ENCODE data around the gene PUS7L.
A peak's percentile ranks its signal among the peaks of the same experiment; 100 is the strongest.
"Not testable (repeated sequence)": the region's sequence is repeated elsewhere in the genome, so short reads cannot be mapped to it uniquely, and the experiment has no call there.

Gene PUS7L, protein sequence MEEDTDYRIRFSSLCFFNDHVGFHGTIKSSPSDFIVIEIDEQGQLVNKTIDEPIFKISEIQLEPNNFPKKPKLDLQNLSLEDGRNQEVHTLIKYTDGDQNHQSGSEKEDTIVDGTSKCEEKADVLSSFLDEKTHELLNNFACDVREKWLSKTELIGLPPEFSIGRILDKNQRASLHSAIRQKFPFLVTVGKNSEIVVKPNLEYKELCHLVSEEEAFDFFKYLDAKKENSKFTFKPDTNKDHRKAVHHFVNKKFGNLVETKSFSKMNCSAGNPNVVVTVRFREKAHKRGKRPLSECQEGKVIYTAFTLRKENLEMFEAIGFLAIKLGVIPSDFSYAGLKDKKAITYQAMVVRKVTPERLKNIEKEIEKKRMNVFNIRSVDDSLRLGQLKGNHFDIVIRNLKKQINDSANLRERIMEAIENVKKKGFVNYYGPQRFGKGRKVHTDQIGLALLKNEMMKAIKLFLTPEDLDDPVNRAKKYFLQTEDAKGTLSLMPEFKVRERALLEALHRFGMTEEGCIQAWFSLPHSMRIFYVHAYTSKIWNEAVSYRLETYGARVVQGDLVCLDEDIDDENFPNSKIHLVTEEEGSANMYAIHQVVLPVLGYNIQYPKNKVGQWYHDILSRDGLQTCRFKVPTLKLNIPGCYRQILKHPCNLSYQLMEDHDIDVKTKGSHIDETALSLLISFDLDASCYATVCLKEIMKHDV

DNA sequence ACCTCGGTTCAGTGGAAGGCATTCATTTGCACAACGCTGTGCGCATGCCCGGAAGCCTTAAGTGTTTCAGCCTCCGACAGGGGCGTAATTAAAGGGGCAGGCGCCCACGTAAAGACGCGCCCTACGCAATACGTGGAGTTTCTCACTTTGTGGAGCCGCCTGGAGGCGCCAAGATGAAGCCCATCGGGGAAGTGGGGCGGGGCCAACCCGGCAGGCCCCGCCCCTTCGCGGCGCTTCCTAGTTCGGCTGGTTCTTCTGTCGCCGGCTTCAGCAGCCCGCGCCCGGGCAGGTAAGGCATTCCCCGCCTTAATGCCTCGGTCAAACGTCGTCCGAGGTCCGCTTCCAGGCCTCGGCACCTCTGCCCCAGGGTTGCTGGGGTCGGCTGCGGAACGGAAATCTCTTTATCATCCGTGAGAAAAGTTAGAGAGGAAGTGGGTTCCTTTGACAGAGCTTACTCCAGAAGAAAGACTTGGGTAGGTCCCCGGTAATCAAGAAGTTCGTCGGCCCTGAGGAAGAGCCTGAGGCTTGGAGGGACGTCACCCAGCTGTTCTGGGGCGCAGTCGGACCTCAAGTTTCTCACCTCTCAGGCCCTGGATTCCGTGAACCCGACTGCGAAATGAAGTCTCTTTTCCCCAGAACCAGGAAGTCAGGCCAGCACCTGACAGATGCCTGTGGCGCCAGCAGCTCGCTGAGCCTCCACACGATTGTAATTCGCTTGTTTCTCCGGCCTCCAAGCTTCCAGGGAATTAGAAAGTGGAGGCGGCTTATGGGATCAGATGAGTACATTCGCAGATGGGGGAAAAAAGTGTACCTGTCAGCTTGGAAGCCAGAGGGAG lies at the start of gene PUS7L, which contains the start of gene IRAK4:
TSS of gene PUS7L (minus strand) at position 63 of the 836 bp plus-strand sequence. CDS start 3,545 bp downstream, outside the sequence.
TSS of gene IRAK4 (plus strand) at position 224 of the 836 bp plus-strand sequence. CDS start 9,161 bp downstream, outside the sequence.
- peak; percentile 90 for DNase-seq (ENCODE audit: low read depth)

DNA sequence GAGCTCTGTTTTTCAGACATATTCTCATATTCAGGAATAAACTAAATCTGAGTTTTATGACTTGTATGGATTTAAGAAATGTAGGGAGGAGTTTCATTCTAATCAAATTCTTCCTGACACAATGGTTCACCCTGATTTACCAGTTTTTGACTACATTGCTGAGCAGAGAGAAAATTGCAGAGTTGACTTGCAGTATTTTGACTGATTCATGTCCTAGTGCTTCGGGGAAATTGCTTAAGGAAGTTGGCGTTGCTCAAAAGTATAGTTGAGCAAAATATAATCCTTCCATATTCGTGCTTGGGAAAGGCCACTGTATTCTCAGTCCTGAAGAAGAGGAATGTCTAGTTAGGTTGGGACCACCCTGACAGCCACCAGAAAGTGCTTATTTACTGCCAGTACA lies 48.8 kb upstream of the PUS7L start:
- no peak for DNase-seq (ENCODE audit: low read depth)

DNA sequence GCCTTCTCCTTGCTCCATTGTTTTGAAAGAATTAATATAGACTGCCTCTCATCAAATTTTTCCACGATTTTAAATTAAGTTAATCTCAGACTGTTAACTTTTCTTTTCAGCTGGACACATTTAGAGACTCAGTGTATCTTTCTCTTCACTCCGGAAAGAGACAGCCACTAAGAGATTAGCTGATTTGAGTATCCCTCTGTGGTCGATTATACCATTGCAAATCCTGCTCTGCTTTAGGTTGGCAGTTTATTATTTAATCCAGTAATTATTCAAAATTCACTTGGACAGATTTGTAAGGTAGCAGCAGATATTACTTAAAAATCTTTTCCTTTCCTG lies 48.1 kb upstream of the PUS7L start:
- no peak for DNase-seq (ENCODE audit: low read depth)

DNA sequence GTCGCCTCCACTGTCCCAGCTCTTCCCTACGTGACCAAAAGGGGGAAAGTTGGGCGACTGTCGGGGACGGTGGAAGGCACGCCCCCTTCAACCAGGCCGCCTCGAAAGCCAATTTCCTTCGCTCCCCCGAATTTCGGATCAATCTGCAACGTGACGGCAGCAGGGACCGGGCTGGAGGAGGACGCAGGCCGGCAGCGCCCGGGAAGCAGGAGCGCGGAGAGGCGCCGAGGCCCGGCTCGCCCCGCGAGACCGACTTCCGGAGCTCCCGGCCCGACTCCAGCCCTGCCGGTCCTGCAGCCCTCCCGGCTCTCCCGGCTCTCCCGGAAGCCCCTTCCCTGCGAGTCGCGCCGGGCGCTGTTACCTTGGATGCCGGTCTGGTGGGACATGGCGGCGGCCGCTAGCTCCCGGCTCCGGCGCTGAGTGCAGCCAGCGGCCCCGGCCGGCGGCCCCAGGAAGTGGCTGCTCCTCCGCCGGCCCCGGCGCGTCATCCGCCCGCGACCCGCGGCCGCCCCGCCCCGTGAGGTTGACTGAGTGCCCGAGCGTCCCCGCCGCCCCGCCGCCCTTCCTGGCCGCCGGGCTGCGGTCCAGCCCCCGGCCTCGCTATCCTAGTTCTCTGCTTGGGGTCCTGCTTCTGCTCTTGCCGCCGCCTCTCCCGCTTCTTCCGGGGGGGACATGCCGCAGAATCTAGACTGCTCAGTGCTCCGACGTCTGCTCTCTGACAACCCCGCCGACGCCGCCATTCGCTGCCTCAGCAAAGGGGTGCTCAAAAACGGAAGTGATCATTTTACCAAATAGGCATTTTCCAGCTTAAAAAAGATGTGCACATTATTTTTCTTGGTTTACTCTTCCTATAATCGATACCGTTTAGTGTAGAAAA lies 47.5 kb upstream of the PUS7L start, which contains the start of gene TWF1:
TSS of gene TWF1 (minus strand) at position 458 of the 877 bp plus-strand sequence. CDS start at position 386, 72 bp downstream.
- peak; percentile 90 for DNase-seq (ENCODE audit: low read depth)

DNA sequence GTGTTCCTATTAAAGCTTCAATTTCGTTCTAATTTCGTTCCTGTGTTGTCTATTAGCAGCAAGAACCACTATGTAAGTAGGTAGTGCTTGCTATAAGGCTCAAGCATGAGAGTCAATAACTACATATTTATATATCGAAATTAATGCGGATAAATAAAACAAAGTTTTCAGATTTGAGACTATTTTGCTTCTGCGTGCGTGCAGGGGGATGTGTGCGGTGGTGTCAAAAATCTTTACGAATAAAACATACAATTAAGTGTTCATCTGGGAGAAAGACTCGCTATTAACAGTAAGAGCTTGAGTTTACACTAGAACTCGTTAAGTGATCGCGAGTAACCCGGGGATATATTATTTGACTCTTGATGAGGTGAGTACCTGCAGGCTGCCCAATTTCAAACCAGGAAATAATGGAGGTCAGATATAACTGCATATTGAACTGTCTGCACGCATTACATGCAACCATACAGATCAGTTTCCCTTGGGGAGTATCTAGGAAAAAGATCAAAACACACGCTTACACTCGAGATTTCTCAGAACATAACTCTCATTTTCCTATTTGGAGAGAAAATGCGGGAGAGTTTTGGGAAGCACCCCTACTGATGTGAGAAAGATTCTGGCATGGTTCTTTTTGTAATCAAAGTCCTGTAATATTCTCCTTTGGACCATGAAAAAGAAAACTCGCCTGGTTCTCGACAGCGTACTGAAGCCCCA lies 46.7 kb upstream of the PUS7L start:
- no peak for DNase-seq (ENCODE audit: low read depth)

DNA sequence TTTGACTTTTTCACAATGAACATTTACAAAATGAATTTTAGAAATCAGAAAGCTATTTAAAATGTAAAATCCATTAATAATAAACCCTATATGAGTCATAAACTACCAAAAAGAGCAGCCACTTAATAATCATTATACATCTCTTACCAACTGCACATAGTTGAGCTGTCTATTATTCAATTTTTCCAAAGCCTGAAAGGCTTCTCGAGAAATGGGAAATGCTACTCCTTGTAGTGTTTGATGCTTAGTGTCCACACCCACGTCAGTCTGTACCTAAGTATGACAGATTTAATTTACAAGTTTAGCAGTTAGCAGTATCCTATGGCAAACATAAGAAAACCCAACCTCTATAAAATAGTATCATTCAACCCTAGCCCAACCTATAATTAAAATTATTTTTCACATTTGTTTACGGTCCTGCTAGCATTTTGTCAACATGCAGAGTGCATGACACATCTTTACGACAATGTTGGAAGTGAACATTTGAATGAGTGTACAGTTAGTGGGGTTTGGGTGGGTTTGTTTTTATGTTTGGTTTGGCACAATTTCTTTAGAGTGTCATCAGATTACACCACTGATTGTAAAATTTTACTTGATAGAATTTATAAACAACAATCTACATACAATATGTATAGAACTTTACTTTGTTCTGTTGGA lies 39.1 kb upstream of the PUS7L start:
- DNase-seq (ENCODE audit: low read depth) = no peak

DNA sequence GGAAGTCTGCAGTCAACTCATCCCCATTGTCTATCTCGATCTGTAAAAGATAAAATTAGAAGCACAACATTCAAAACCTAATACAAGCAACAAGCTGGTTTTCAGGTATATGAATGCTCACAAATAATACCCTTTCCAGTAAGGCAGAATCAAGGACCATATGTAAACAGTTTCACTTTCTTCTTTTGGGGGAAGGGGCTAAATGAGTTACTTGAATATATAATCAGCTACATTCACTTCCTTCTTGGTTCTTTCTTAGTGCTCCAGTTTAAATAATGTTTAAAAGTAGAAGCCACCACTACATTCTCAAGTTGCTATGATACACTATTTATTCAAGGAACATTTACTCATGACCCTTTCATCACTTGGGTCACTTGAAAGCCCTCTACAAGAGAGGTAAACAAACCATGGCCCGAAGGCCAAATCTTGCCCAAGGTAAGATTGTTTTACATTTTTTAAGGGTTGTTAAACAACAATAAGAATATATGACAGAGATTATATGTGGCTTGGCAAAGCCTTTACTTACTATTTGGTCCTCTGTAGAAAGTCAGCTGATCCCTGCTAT lies 37.2 kb upstream of the PUS7L start:
- no peak for DNase-seq (ENCODE audit: low read depth)

DNA sequence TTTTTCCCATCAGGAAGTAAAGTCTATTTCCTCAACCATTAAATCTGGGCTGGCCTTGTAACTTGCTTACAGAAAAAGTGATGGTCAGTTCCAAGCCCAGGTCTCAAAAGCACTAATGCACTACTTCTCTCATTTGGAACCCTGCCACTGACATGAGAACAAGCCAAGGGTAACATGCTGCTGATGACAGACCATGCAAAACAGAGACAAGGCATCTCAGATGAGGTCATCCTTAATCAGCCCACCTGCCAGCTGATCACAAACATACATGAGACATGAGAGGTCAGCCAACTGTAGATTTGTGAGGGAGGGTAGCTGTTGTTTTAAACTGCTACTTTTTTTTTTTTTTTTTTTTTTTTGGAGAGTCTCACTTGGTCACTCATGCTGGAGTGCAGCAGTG lies 31.4 kb upstream of the PUS7L start:
- no peak for DNase-seq (ENCODE audit: low read depth)

DNA sequence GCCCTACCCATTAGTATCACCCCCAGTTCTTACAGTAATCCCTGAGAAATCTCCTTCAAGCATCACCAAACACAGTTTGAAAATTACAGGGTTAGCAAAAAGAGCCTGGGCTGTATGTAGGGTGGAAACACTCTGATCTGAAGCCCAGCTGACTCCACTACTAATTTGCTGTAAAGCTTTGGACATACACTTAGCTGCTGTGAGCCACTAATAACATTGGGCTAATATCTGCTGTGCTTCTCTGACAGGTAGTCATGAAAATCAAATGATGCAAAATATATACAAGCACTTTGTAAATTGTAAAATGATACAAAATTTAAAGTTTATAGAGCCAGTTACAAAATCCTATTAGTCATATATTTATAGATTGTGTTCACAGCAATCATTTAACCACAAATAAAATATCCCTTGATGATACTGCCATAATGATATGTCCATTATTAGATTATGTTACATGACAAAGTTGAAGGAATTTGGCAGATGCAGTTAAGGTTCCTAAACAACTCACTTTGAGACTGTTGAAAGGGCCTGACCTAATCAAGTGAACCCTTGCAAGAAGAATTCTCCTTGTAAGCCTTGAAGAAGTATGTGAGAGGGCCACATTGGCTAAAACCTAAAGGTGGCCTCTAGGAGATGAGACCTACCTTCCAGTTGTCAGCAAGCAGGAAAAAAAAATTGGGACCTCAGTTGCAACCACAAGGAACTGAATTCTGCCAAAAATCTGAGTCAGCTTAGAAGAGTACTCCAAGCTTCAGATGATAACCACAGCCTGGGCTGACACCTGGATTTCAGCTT lies 28.5 kb upstream of the PUS7L start:
- DNase-seq (ENCODE audit: low read depth) = no peak

DNA sequence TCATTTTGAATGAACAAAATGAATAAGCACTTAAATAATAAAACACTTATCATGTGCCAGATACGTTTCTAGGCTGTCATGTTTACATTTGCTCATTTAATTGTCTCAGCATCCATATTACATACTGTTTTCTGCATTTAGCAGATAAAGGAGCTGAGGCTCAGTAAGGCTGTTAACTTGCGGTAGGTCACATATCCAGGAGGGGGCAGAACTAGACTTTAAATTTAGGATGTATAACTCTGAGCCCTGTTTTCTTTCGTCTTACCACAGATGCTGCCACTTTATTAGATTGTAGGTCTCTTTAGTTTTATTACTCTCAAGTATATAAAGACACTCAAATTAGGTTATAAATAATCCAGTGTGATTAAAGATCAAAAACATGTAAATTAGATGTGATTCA lies 17.9 kb upstream of the PUS7L start:
- DNase-seq (ENCODE audit: low read depth) = no peak

DNA sequence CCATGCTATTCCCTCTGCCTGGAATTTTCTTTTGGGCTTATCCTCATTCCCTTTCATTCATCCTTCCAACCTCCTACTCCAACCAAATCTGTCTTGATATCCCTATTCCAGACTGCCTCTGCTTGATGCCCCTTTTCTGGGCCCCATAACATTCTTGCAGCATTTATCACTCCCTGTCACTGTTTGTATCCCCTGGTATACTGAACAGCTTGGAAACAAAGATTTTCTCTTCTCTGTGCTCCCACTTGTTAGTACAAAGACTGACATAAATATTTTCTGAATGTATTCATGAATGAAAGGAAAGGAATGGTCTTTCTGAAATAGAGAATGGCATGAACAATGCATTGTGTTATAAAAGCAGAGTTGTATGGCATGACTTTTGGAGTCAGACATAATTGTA lies 7.7 kb upstream of the PUS7L start:
- no peak for DNase-seq (ENCODE audit: low read depth)

DNA sequence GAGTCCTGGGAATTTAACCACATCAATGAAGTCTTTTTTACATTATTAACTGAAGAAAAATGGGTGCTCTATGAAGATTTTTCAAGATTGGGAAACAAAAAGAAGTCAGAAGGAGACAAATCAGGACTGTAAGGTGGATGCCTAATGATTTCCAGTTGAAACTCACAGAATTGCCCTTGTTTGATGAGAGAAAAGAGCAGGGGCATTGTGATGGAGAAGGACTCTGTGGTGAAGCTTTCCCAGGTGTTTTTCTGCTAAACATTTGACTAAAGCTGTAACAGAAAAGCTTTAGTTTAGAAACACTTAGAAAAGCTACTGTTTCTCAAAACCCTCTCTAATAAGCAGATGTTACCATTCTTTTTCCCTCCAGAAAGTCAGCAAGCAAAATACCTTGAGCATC lies 5.9 kb upstream of the PUS7L start:
- no peak for DNase-seq (ENCODE audit: low read depth)

DNA sequence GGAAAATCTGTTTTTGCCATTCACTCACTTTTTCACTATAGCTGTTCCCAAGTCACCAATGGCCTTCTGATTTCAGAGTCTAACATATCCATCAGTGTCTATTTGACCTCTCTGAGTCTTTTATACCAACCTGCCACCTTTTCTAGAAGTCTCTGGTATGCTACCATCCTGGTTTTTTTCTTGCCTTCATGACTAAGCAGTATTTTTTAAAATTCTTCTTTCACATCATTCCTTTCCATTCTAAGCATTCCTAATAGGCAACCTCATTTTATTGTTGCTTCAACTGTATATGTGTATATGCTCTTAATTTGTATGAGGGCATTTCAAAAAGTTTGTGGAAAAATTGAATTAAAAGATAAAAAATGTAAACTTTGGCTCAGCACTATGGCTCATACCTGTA lies 5.2 kb upstream of the PUS7L start:
- no peak for DNase-seq (ENCODE audit: low read depth)

DNA sequence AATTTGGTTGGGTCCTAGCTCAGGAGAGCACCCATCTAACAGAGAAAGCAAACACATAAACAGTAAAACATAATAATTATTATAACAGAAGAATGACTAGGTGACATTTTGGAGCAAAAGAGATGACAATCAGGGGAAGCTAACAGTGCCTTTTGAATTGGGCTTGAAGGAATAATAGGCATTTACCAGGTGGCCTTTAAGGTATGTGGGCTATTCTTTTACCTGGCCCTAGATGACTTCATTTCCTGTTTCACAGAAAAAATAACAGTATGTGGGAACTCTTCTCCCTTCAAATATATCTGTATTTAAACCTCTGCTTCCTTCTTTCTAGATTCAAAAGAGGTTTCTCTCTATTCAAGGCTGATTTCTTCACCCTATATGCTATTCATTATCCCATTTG lies 4.0 kb upstream of the PUS7L start:
- no peak for DNase-seq (ENCODE audit: low read depth)

DNA sequence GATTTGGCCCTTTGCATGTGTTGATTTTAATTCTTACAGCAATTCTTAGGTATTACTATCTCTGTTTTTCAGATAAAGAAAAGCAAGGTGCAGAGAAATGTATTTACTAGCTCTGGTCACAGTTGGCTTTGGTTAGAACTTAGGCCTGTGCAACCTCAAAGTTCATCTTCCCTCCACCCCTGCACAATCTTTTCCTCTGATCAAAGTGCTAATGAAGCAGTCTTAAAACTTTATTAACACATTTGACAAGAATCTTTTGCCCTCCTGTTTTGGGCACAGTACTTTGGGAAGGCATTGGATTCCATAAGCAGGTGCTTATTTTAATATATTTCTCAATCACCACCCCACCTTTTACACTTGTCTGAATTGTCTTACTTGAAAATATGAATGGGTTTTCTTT lies 2.9 kb upstream of the PUS7L start:
- DNase-seq (ENCODE audit: low read depth) = no peak

DNA sequence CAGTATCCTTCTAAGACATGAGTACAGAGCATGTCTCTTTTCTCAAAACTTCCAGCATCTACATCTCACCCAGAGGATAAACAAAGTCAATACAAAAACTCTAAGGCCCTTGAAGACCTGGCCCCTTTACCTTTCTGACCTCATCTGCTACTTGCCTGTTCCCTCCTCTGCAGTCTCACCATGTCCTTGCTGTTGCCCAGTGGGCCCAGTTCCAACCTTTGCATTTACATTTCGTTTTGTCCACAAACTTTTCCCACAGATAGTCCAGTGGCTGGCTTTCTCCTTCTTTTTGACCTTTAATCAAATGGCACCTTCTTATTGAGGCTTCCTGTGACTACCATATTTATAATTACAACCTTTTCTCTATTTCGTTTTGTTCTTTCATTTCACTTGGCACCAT lies 1.8 kb upstream of the PUS7L start:
- DNase-seq (ENCODE audit: low read depth) = no peak

DNA sequence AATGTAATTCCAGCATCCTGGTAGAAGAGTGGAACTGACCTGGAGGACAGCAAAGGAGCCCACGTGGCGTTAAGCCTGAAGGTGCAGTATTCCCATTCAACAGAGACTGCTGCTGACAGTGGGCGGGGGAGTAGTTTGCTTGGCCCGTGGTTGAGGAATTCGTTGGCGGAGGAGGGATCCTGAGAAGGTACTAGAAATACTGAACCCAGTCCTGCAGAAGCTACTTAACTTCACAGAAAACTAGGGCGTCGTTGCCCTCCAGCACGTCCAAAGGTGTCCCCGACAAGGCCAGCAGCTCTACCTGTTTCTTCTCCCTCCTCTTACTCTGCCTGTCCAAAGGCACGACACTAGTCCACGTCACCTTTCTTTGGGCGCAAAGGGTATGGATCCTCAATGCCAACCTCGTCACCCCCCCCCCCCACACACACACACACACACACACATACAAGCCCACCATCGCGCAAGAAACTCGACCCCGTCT lies 303 bp downstream of the PUS7L start:
- DNase-seq (ENCODE audit: low read depth) = peak; percentile 13

DNA sequence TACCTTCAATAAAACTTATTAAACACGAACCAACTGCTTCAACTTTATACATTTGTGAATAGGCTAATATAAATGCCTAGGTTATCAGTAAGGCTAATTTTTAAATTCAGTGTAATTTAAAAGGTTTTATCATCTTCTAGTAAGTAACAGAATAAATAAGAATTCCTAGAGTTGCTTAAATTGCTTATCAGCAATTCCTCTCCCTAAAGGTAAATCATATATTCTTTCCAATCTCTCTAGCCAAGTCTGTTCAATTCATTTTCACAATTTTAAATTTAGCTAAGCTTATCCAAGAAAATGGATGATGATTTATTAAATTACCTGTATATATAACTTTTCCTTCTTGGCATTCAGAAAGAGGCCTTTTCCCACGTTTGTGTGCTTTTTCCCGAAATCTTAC lies 4.6 kb downstream of the PUS7L start:
- DNase-seq (ENCODE audit: low read depth) = no peak

DNA sequence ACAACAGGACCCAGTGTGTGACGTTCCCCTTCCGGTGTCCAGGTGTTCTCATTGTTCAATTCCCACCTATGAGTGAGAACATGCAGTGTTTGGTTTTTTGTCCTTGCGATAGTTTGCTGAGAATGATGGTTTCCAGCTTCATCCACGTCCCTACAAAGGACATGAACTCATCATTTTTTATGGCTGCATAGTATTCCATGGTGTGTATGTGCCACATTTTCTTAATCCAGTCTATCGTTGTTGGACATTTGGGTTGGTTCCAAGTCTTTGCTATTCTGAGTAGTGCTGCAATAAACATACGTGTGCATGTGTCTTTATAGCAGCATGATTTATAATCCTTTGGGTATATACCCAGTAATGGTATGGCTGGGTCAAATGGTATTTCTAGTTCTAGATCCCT lies 7.2 kb downstream of the PUS7L start:
- DNase-seq (ENCODE audit: low read depth) = not testable (repeated sequence)
